Measurements from ENCODE around the gene PARD3B.

PARD3B gene

GRCh38 chr2:204706939-204707338 is 161.7 kb downstream of the PARD3B start:
- Histone ChIP-seq H3K36me3 (ENCODE audit: insufficient read depth, low read length) (no peaks in the 10 kb centered on the region), H3K4me2 (ENCODE audit: insufficient read depth, low read length) (no peak overlapping the region), H3K27ac (ENCODE audit: low read length) (no peak overlapping the region), H3K9ac (ENCODE audit: low read depth, low read length) (no peak overlapping the region), H2AFZ (ENCODE audit: low read depth, low read length) (no peak overlapping the region), H4K20me1 (ENCODE audit: insufficient read depth, low read length) (no peaks in the 10 kb centered on the region), H3K27me3 (ENCODE audit: insufficient read depth, low read length, poor library complexity) (peaks cover 9% of the 10 kb centered on the region), H3K9me3 (ENCODE audit: insufficient read depth, low read length, severe bottlenecking) (no peaks in the 10 kb centered on the region), H3K79me2 (ENCODE audit: insufficient read depth, low read length) (no peaks in the 10 kb centered on the region), H3K4me3 (ENCODE audit: low read depth in 1 of 2, low read length in 2 of 2) (no peak overlapping the region), H3K4me1 (ENCODE audit: insufficient read depth, low read length) (no peaks in the 10 kb centered on the region)
- ATAC-seq (ENCODE audit: insufficient read depth, low read depth) (no peak), DNase-seq (no peak)
- TF ChIP-seq EZH2 (IDR thresholded peaks at IDR 0.05; ENCODE audit: borderline replicate concordance, low read depth, low read length, severe bottlenecking), result no peak
- TF ChIP-seq CTCF (IDR thresholded peaks at IDR 0.05; ENCODE audit: borderline replicate concordance, extremely low read depth, low read length, poor library complexity, severe bottlenecking), result no peak

- Histone ChIP-seq H3K4me3 (ENCODE audit: low read depth in 1 of 2, low read length in 2 of 2) (no peak overlapping the region), H2AFZ (ENCODE audit: low read depth, low read length) (no peak overlapping the region), H3K9ac (ENCODE audit: low read depth, low read length) (no peak overlapping the region), H3K9me3 (ENCODE audit: insufficient read depth, low read length, severe bottlenecking) (no peaks in the 10 kb centered on the region), H4K20me1 (ENCODE audit: insufficient read depth, low read length) (no peaks in the 10 kb centered on the region), H3K27me3 (ENCODE audit: insufficient read depth, low read length, poor library complexity) (no peaks in the 10 kb centered on the region), H3K4me1 (ENCODE audit: insufficient read depth, low read length) (no peaks in the 10 kb centered on the region), H3K27ac (ENCODE audit: low read length) (no peak overlapping the region), H3K4me2 (ENCODE audit: insufficient read depth, low read length) (no peak overlapping the region), H3K36me3 (ENCODE audit: insufficient read depth, low read length) (no peaks in the 10 kb centered on the region), H3K79me2 (ENCODE audit: insufficient read depth, low read length) (no peaks in the 10 kb centered on the region)
- DNase-seq, result no peak
- no peak for TF ChIP-seq CTCF (IDR thresholded peaks at IDR 0.05; ENCODE audit: borderline replicate concordance, extremely low read depth, low read length, poor library complexity, severe bottlenecking)
- TF ChIP-seq EZH2 (IDR thresholded peaks at IDR 0.05; ENCODE audit: borderline replicate concordance, low read depth, low read length, severe bottlenecking), result no peak
- ATAC-seq (ENCODE audit: insufficient read depth, low read depth), result no peak
Measured at GRCh38 chr2:204713211-204713610, 167.9 kb downstream of the PARD3B start.

GRCh38 chr2:204715361-204715760 is 170.1 kb downstream of the PARD3B start:
- no peak for DNase-seq
- H3K9me3 ChIP-seq (ENCODE audit: insufficient read depth, low read length, severe bottlenecking), result no peaks in the 10 kb centered on the region
- no peak overlapping the region for H3K4me3 ChIP-seq (ENCODE audit: low read depth in 1 of 2, low read length in 2 of 2)
- H3K9ac ChIP-seq (ENCODE audit: low read depth, low read length), result no peak overlapping the region
- no peak overlapping the region for H3K4me2 ChIP-seq (ENCODE audit: insufficient read depth, low read length)
- no peak overlapping the region for H3K27ac ChIP-seq (ENCODE audit: low read length)
- H3K79me2 ChIP-seq (ENCODE audit: insufficient read depth, low read length), result no peaks in the 10 kb centered on the region
- H3K27me3 ChIP-seq (ENCODE audit: insufficient read depth, low read length, poor library complexity), result no peaks in the 10 kb centered on the region
- no peaks in the 10 kb centered on the region for H3K36me3 ChIP-seq (ENCODE audit: insufficient read depth, low read length)
- no peak for TF ChIP-seq CTCF (IDR thresholded peaks at IDR 0.05; ENCODE audit: borderline replicate concordance, extremely low read depth, low read length, poor library complexity, severe bottlenecking)
- no peaks in the 10 kb centered on the region for H4K20me1 ChIP-seq (ENCODE audit: insufficient read depth, low read length)
- ATAC-seq (ENCODE audit: insufficient read depth, low read depth), result no peak
- H3K4me1 ChIP-seq (ENCODE audit: insufficient read depth, low read length), result no peaks in the 10 kb centered on the region
- no peak overlapping the region for H2AFZ ChIP-seq (ENCODE audit: low read depth, low read length)

GRCh38 chr2:204717591-204717990 is 172.3 kb downstream of the PARD3B start:
- no peak for DNase-seq
- no peak overlapping the region for H2AFZ ChIP-seq (ENCODE audit: low read depth, low read length)
- no peak overlapping the region for H3K4me3 ChIP-seq (ENCODE audit: low read depth in 1 of 2, low read length in 2 of 2)
- H3K27ac ChIP-seq (ENCODE audit: low read length), result no peak overlapping the region
- H3K79me2 ChIP-seq (ENCODE audit: insufficient read depth, low read length), result no peaks in the 10 kb centered on the region
- H3K4me2 ChIP-seq (ENCODE audit: insufficient read depth, low read length), result no peak overlapping the region
- H3K9me3 ChIP-seq (ENCODE audit: insufficient read depth, low read length, severe bottlenecking), result no peaks in the 10 kb centered on the region
- no peaks in the 10 kb centered on the region for H4K20me1 ChIP-seq (ENCODE audit: insufficient read depth, low read length)
- no peaks in the 10 kb centered on the region for H3K36me3 ChIP-seq (ENCODE audit: insufficient read depth, low read length)
- TF ChIP-seq CTCF (IDR thresholded peaks at IDR 0.05; ENCODE audit: borderline replicate concordance, extremely low read depth, low read length, poor library complexity, severe bottlenecking) (no peak), EZH2 (IDR thresholded peaks at IDR 0.05; ENCODE audit: borderline replicate concordance, low read depth, low read length, severe bottlenecking) (no peak)
- no peaks in the 10 kb centered on the region for H3K27me3 ChIP-seq (ENCODE audit: insufficient read depth, low read length, poor library complexity)
- no peak for ATAC-seq (ENCODE audit: insufficient read depth, low read depth)
- H3K4me1 ChIP-seq (ENCODE audit: insufficient read depth, low read length), result no peaks in the 10 kb centered on the region
- no peak overlapping the region for H3K9ac ChIP-seq (ENCODE audit: low read depth, low read length)

All from DND-41 (cell line).